Measurements from ENCODE around the gene SCTR.

Gene SCTR

DNA sequence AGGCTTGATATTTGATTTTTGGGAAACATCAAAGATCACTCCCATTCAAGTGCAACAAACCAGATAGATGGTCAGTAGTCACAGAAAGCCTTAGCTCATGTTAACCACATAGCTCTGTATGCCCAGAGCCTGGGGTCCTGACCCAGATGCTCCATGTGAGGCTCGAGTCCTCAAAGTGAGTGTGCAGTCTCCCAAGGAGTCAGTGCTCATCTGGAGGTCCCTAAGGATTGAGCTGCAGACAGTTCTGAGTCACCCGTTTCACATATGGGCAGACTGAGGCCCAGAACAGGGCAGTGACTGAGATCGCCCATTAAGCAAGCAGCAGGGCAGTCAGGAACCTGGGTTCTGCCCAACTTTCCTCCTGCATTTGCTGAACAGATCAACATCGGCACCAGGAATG is 83.4 kb downstream of the SCTR start:
- DNase-seq = no peak

- no peak for DNase-seq
Observed at GRCh38 chr2:119440501-119440870, 83.8 kb downstream of the SCTR start.

DNA sequence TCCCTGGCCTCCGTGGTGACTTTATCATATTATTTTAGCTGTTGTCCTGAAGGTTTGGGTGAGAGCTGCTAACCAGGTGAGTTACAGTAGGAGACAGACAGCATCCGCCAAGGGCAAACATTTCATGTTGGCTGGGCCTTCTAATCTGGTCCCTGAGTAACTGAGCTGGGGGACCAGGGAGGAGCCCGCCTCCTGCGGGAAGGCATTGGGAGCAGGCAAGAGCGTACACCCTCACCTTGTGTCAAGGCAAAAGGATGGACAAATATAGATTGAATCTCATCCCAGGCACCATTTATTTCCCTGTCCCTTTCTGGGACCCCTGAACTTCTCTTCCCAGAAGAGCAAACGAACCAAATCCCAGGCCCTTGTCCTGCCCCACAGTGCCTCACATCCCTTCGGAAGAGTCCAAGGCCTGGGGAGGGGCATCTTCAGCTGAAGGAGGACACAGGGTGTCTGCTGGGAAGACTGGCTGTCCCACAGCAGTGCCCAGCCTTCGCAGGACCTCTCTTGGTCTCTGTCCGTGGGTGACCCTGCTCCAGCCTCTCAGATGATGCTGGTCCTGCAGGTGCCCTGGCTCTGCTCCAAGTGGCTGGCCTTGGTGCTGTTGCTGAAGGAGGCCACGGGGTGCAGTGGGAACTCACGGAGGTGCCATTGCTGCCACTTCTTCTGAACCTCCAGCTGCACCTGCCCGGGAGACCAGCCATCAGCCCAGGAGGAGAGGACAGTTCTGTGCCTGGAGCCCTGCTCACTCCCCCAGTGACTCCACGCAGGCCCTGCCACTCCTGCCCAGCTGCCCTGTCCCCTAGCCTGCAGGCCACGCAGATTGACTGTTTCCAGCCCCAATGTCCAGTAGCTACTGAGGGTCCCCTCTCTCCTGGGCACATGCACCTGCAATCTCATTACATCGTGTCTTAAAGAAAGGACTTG is 84.4 kb downstream of the SCTR start:
- DNase-seq = no peak

GRCh38 chr2:119438726-119439284 is 85.5 kb downstream of the SCTR start:
- DNase-seq = no peak

DNA sequence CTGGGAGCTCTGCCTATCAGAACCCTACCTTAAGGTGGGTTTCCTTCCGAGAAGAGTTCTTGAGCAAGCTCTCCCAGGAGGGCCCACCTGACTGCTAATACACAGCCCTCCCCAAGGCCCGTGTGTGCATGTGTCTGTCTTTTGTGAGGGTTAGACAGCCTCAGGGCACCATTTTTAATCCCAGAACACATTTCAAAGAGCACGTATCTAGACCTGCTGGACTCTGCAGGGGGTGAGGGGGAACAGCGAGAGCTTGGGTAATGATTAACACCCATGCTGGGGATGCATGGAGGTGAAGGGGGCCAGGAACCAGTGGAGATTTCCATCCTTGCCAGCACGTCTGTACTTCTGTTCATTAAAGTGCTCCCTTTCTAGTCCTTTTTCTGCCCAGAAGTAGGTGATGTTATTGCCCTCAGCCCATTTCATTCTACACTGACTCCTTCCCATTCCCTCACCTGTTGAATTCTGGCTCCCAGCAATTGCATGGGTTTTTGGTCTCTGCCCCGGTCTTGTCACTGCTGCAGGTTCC is 86.1 kb downstream of the SCTR start:
- no peak for DNase-seq

GRCh38 chr2:119436993-119437772 is 87.1 kb downstream of the SCTR start:
- DNase-seq = no peak

- DNase-seq = no peak
Observed at GRCh38 chr2:119435953-119436297, 88.4 kb downstream of the SCTR start.

- DNase-seq = no peak
Observed at GRCh38 chr2:119435081-119435952, 89.0 kb downstream of the SCTR start.

- no peak for DNase-seq
Observed at GRCh38 chr2:119434664-119435063, 89.6 kb downstream of the SCTR start.

- no peak for DNase-seq
Observed at GRCh38 chr2:119433636-119434327, 90.5 kb downstream of the SCTR start.

DNA sequence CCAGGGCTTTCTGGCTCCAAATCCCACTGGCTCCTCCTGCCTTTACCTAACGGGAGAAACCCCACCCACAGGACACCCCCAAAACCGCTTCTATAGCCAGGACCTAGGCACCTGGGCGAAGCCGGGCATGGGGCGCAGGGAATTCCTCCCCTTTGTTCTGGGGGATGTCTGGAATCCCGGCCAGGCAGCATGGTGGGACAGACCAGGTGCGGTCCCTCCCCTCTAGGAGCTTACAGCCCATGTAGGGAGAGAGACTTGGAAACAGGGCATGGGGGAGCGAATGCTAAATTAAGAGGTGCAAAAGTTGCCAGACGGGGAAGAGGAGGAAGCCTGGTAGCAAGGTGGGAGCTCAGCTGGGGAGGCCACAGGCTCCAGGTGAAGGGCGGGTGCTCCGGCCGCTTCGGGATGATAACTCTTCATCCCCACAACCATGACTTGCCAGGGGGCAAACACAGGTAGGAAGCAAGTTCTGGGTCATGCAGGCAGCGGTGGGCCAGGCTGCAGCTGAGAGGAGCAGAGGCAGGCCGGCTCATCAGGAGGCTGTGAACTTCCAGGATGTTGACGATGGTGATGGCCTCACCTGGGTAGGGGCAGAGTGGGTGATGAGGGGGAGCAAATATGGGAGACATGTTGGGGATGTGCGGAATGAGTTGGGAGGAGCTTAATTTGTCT is 91.3 kb downstream of the SCTR start:
- no peak for DNase-seq

DNA sequence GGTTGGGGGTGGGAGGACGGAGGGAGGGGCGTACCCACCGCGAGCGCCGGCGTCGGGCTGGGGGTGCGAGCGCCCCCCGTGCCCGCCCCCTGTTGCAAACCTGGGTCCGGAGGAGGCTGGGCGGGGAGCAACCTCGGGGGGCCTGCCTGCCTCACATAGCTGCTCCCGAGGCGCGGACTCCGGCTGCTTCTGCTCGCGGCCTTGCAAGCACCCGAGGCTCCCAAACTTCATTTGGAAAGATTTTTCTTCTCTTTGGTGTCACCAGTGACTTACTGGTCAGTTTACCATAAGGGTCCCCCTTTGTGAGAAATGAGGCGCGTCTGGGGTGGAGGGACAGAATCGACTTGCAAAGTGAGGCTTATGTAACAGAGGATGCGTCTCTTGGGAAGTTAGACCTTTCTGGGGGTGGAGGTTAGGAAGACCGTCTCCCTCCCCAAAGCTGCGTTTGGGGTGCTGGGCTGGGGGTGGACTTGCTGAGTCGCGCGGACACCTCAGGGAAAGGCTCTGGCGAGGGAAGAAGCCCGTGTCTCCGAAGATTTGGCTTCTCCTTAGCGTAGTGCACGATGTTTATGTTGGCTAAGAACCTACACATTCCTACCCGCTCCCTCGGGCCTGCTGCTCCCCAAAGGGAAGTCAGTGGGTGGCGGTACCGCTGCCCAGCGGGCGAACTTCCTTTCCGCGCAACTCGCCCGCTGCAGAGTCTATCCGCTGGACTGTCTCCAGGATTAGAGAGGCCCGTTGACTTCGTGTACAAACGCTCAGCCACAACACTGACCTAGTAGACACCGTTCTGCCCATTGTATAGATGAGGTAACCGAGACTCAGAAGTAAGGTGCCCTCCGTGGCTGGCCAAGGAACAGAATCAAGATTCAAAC is 92.1 kb downstream of the SCTR start:
- no peak for DNase-seq

DNA sequence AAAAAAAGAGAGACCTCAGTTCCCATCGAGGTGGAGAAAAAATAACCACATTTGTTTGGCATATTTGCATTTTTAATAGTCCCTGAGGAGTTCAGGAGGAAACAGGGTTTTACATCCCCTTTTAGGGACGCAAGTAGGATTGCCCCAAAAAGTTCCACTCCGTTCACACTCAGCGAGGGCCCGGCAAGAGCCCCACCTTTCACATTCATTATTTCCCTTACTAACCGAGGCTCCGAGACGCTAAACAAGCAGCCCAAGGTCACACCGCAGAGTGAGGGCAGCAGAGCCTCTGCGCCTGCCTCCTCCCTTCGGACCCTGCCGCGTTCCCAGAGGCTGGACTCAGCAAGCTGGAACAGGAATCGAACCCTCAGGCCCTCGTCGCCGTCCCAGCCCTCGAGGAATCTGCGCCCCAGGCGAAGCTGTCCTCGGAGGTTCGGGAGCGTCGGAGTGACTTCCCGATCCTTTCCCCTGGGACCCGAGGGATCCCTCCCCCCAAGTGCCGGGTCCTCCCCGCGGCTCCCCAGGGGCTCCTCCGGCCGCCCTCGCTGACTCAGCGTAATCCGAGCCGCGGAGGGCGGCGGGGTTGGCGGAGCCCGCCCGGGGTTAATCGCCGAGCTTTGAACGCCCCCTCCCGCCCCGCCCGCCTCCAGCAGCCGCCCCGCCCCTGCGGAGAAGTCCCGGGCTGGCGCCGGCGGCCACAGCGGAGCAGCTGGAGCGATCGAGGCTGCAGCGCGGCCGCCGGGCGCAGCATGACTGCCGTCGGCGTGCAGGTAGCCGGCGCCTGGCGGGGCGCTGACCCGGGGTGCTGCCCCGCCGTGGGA is 92.9 kb downstream of the SCTR start, which contains the start of gene TMEM37:
Gene TMEM37, plus strand, starts transcription at position 700 of the 821 bp plus-strand sequence. Its CDS starts 50 bp downstream, at position 750.
- DNase-seq = peak in 1 of 5 experiments; percentile 41

DNA sequence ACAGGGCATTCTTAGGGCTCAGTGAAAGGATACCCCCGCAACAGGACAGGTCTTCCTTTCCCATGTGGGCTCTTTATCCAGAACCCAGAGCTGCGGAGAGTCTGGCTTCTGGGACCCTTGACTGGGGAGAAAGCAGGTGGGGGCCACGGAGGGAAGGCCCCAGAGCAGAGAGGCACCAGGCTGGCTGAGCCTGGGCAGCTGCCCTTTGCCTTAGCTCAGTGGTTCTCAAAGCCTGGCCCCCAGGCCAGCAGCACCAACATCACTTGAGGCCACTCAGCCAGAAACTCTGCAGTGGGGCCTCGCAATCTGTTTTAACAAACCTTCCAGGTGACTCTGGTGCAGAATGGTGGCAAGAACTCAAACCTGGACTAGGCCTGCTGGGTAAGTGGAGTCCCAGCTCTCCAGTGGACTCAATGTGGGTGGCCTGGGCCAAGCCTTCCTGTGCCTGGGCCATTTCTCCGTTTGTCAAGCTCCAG is 94.2 kb downstream of the SCTR start:
- DNase-seq = no peak

GRCh38 chr2:119429225-119429981 is 94.9 kb downstream of the SCTR start:
- no peak for DNase-seq

DNA sequence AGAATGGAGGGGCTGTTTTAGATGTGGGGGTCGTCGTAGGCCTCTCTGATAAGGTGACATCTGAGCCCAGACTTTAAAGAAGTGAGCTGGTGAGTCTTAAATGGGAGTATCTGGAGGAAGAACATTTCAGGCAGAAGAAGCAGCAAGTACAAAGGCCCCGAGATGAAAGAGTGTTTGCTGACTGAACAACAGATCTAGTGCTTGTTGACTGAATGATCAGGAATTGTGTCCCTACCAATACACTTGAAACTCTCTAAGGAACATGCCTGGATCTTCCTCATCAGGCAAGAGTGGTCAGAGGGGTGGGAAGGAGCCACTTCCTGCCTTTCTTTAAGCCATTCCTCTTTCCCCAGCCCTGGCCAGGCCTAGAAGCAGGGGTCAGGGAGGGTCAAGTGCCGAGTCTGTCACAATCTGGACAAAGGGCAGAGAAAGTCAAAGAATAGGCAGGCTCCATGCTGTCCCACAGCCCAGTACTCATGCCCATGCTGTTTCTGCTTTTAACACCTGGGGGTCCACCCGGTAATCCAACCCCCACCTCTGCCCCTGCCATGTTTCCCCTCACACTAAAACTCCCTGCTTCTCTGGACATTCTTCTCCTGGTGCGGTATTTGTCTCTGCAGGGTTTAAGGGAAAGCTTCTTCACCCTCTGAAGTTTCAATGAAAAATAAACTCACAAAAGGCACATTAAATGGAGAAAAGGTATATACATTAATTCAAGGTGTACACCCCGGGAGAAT is 95.6 kb downstream of the SCTR start:
- DNase-seq = no peak

- DNase-seq = no peak
Observed at GRCh38 chr2:119427756-119428155, 96.5 kb downstream of the SCTR start.

Measured in T-helper 2 cell (primary cell).